K562 (cell line): ENCODE results near the gene LGALS12. TPM values are rescaled to one million over a fixed set of nuclear protein-coding genes. Genes with fewer than 3 reads are reported as not detected.

Experiments used
- BRF1 ChIP-seq: IDR thresholded peaks from 3 replicates; pipeline ENCODE4 v1.6.1; 2011; ENCODE audit warnings: borderline replicate concordance, mild to moderate bottlenecking; ENCODE audit not compliant: insufficient read length; ENCODE audit errors: extremely low read depth
- CBX3 ChIP-seq, 2 experiments: IDR thresholded peaks; 1 replicate in 1 of 2; 2 replicates in 1 of 2; pipeline ENCODE4 v1.6.1; 2012; ENCODE audit warnings: inconsistent platforms in 2 of 2, low read length in 2 of 2, borderline replicate concordance in 1 of 2, control low read depth in 1 of 2
- CTBP1 ChIP-seq: fragments of 450-650 bp; IDR thresholded peaks from 2 replicates; pipeline ENCODE4 v1.6.1; 2016; ENCODE audit warnings: borderline replicate concordance
- HMBOX1 ChIP-seq: sonication (generic); IDR thresholded peaks from 2 replicates; pipeline ENCODE4 v1.6.1; 2016
- HSF4 ChIP-seq: fragments of 250-450 bp; sonication (Bioruptor Pico); IDR thresholded peaks from 2 replicates; pipeline ENCODE4 v2.1.2; 2022; ENCODE audit warnings: mild to moderate bottlenecking, moderate library complexity, borderline replicate concordance
- KDM1A ChIP-seq, 2 experiments: fragments of 450-650 bp; IDR thresholded peaks; 2 replicates each; pipeline ENCODE4 v1.6.1; 2016; ENCODE audit warnings: mild to moderate bottlenecking in 2 of 2
- MTF1 ChIP-seq: fragments of 250-450 bp; sonication (Bioruptor Pico); IDR thresholded peaks from 2 replicates; pipeline ENCODE4 v1.9.0; 2021; ENCODE audit warnings: moderate library complexity, mild to moderate bottlenecking, inconsistent platforms, borderline replicate concordance
- NR0B1 ChIP-seq: fragments of 450-650 bp; IDR thresholded peaks from one replicate; pipeline ENCODE4 v1.6.1; 2018; ENCODE audit warnings: mild to moderate bottlenecking, moderate library complexity; ENCODE audit not compliant: partially characterized antibody
- RB1 ChIP-seq: fragments of 450-650 bp; IDR thresholded peaks from 2 replicates; pipeline ENCODE4 v1.6.1; 2017; ENCODE audit warnings: low read depth, mild to moderate bottlenecking
- RBM25 ChIP-seq: fragments of 200-400 bp; formaldehyde crosslinking; IDR thresholded peaks from 2 replicates; pipeline ENCODE4 v1.6.1; 2018; ENCODE audit warnings: low read length, low read depth, moderate library complexity; ENCODE audit not compliant: severe bottlenecking
- RFX7 ChIP-seq: fragments of 250-450 bp; sonication (Bioruptor Pico); IDR thresholded peaks from 2 replicates; pipeline ENCODE4 v1.5.1; 2021; ENCODE audit warnings: mild to moderate bottlenecking
- RNF219 ChIP-seq: fragments of 250-450 bp; sonication (Bioruptor Pico); IDR thresholded peaks from 2 replicates; pipeline ENCODE4 v1.5.0; 2022; ENCODE audit warnings: mild to moderate bottlenecking
- SNRNP70 ChIP-seq: fragments of 200-400 bp; formaldehyde crosslinking; optimal IDR thresholded peaks from 2 replicates; pipeline ENCODE3; 2017; ENCODE audit warnings: low read depth, low read length
- SREBF1 ChIP-seq: fragments of 150-350 bp; IDR thresholded peaks from 2 replicates; pipeline ENCODE4 v1.6.1; 2014; ENCODE audit warnings: antibody characterized with exemption, low read depth, low read length, borderline replicate concordance
- SUPT5H ChIP-seq: fragments of 450-650 bp; IDR thresholded peaks from 2 replicates; pipeline ENCODE4 v1.6.1; 2016
- TAF7 ChIP-seq: fragments of 450-650 bp; IDR thresholded peaks from 2 replicates; pipeline ENCODE4 v1.6.1; 2016; ENCODE audit warnings: missing genetic modification characterization, missing compliant biosample characterization
- TCFL5 ChIP-seq: fragments of 250-450 bp; sonication (Bioruptor Pico); conservative IDR thresholded peaks from 2 replicates; pipeline ENCODE4 v1.6.1; 2021; ENCODE audit warnings: mild to moderate bottlenecking, moderate library complexity, matching md5 sums
- TFAP4 ChIP-seq: sonication (generic); formaldehyde crosslinking; IDR thresholded peaks from 2 replicates; pipeline ENCODE4 v1.8.0; 2022; ENCODE audit warnings: missing genetic modification reagents, mild to moderate bottlenecking, moderate library complexity, borderline replicate concordance
- TSC22D4 ChIP-seq: fragments of 450-650 bp; IDR thresholded peaks from 2 replicates; pipeline ENCODE4 v1.6.1; 2016; ENCODE audit warnings: missing genetic modification characterization, missing biosample characterization, control low read depth
- ZBTB1 ChIP-seq: sonication (generic); formaldehyde crosslinking; IDR thresholded peaks from 2 replicates; pipeline ENCODE4 v1.8.1; 2023; ENCODE audit warnings: missing genetic modification reagents, low read depth, mild to moderate bottlenecking, borderline replicate concordance
- ZNF277 ChIP-seq: fragments of 250-450 bp; sonication (Bioruptor Pico); IDR thresholded peaks from 2 replicates; pipeline ENCODE4 v1.8.0; 2022; ENCODE audit warnings: inconsistent platforms, mild to moderate bottlenecking, moderate library complexity, borderline replicate concordance
- ZNF668 ChIP-seq: fragments of 250-450 bp; sonication (Bioruptor Pico); IDR thresholded peaks from 2 replicates; pipeline ENCODE4 v1.8.0; 2022; ENCODE audit warnings: mild to moderate bottlenecking, inconsistent platforms
- ZSCAN29 ChIP-seq: fragments of 450-650 bp; IDR thresholded peaks from 2 replicates; pipeline ENCODE4 v1.6.1; 2017
- polyA plus RNA-seq, 8 experiments: library from polyadenylated mRNA; depleted of rRNA in 4 of 8; stranded (reverse) in 5 of 8; unstranded in 3 of 8; fragments of >200 nt; fragmentation: Nextera tagmentation in 2 of 8; fragmentation: Illumina TruSeq in 1 of 8; extraction: Ambion mirVana in 2 of 8; extraction: Trizol in 1 of 8; gene quantifications; 2 replicates each; pipeline versions ENCODE4 v1.2.1 to v1.2.3, GENCODE V29; 2011 to 2014; ENCODE audit warnings: inconsistent platforms in 1 of 8, missing spikeins in 1 of 8
- total RNA-seq, 7 experiments: library from RNA; depleted of rRNA in 6 of 7; stranded (reverse); fragments of >200 nt in 6 of 7; fragmentation: Illumina TruSeq in 2 of 7; extraction: Trizol in 2 of 7; gene quantifications; 2 replicates each; pipeline versions ENCODE4 v1.2.1 to v1.2.3, GENCODE V29; 2011 to 2021; ENCODE audit warnings: low replicate concordance in 1 of 7

LGALS12 gene
- total and polyA plus RNA-seq, 9 of the 15 experiments (the other 6 are each of a cell fraction or from before 2014, with no cell fraction given): 0.66 to 8.0 (median 5.0) TPM

- TF ChIP-seq RNF219 (CRISPR knock-in tag): no peak
- no peak for TF ChIP-seq NR0B1
- TF ChIP-seq RFX7: no peak
- TF ChIP-seq KDM1A (IDR thresholded peaks at IDR 0.05): peak; percentile 88 to 90
- peak; percentile 83 for TF ChIP-seq HMBOX1
- TF ChIP-seq ZBTB1 (CRISPR knock-in tag): no peak
- no peak for TF ChIP-seq TCFL5 (CRISPR knock-in tag)
- TF ChIP-seq HSF4 (CRISPR knock-in tag): no peak
- TF ChIP-seq ZNF668 (CRISPR knock-in tag): no peak
- no peak for TF ChIP-seq SREBF1
- TF ChIP-seq ZSCAN29: no peak
- no peak for TF ChIP-seq BRF1
- peak in 1 of 2 experiments; percentile 83; a peak in 2 of 3 replicates for TF ChIP-seq CBX3 (IDR thresholded peaks at IDR 0.05; ENCODE audit: borderline replicate concordance in 1 of 2, low read length in 2 of 2)
- no peak for TF ChIP-seq TSC22D4
- TF ChIP-seq RB1: no peak
- no peak for TF ChIP-seq SNRNP70
- peak; percentile 18 for TF ChIP-seq RBM25
- TF ChIP-seq CTBP1: peak; percentile 24; the same call in 1 of the 2 replicates
- TF ChIP-seq SUPT5H: no peak
- TF ChIP-seq TFAP4 (CRISPR knock-in tag): no peak
- TF ChIP-seq ZNF277 (CRISPR knock-in tag): no peak
- no peak for TF ChIP-seq TAF7
- TF ChIP-seq MTF1 (CRISPR knock-in tag): no peak
Measured at GRCh38 chr11:63517156-63517555, 11.3 kb downstream of the LGALS12 start (continued).
